Glutamatergic neuron (in vitro differentiated cells): Measurements from ENCODE around the gene MEGF9. TPM values are rescaled to one million over a fixed set of nuclear protein-coding genes. Genes with fewer than 3 reads are reported as not detected.
A peak's percentile ranks its signal among the peaks of the same experiment; 100 is the strongest.

ENCODE experiments used
- DNase-seq: peaks from one replicate; pipeline ENCODE4 v3.0.0; 2022
- H3K27ac Mint-ChIP-seq: one replicate; pipeline ENCODE4 v1.8.0; 2020; ENCODE audit warnings: mild to moderate bottlenecking, mixed read lengths, inconsistent platforms; ENCODE audit not compliant: unreplicated experiment
- H3K27me3 Mint-ChIP-seq: one replicate; pipeline ENCODE4 v1.8.0; 2020; ENCODE audit warnings: mild to moderate bottlenecking, moderate library complexity, mixed read lengths, inconsistent platforms; ENCODE audit not compliant: unreplicated experiment
- H3K36me3 Mint-ChIP-seq: one replicate; pipeline ENCODE4 v1.8.0; 2020; ENCODE audit warnings: mild to moderate bottlenecking, mixed read lengths, inconsistent platforms; ENCODE audit not compliant: unreplicated experiment
- H3K4me1 Mint-ChIP-seq: one replicate; pipeline ENCODE4 v1.8.0; 2020; ENCODE audit warnings: mild to moderate bottlenecking, low read depth, mixed read lengths, inconsistent platforms; ENCODE audit not compliant: unreplicated experiment
- H3K4me3 Mint-ChIP-seq: one replicate; pipeline ENCODE4 v1.8.0; 2020; ENCODE audit warnings: mild to moderate bottlenecking, mixed read lengths, inconsistent platforms; ENCODE audit not compliant: unreplicated experiment
- H3K9me3 Mint-ChIP-seq: one replicate; pipeline ENCODE4 v1.8.0; 2020; ENCODE audit warnings: mild to moderate bottlenecking, moderate library complexity, mixed read lengths, inconsistent platforms; ENCODE audit not compliant: unreplicated experiment
- total RNA-seq: library from RNA; stranded (reverse); fragmentation: NEBNext Ultra II Directional; extraction: Animal tissue kit (Norgen Biotek cat#: 25700); gene quantifications from one replicate; pipeline ENCODE4 v1.2.1, GENCODE V29; 2021; ENCODE audit not compliant: unreplicated experiment
- TF ChIP-seq, protein P1 (sequence below): fragments of 200-600 bp; sonication (generic); IDR thresholded peaks from one replicate; pipeline ENCODE4 v1.5.0; 2021; ENCODE audit not compliant: partially characterized antibody, unreplicated experiment

Gene MEGF9
- total RNA-seq, 1 donor from 2014 or later = 25.4 TPM

DNA sequence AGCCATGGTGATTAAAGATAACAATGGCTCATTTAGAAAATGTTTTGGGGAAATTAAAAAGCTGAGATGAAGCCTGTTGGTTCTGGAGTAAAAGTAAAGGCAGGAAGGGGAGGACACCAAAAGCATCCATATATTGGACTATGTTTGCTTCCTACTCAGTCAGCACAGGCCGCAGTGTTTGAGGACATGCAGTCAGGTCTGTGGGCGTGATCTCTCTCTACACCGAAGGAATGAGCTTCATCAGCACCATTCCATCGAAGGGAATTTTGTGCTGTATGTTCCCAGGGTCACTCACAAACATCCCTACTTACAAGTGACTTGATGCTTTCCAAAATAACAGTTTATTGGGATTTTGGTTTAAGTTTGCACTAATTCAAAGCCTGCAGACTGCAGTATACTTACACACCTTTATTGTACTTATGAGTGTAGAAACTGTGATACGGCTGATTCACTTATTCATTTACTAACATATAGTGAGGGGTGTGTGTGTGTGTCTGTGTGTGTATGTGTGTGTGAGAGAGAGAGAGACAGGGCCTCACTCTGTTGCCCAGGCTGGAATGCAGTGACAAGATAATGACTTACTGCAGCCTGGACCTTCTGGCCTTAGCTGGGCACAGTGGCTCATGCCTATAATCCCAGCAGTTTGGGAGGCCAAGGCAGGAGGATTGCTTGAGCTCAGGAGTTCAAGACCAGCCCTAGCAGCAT, 120.9 kb downstream of the MEGF9 start:
- Mint-ChIP-seq H3K36me3 (no peaks in the 10 kb centered on the region), H3K4me1 (no peaks in the 10 kb centered on the region), H3K9me3 (peaks cover 1% of the 10 kb centered on the region), H3K27me3 (no peaks in the 10 kb centered on the region), H3K27ac (no peak overlapping the region), H3K4me3 (no peak overlapping the region)
- DNase-seq = no peak
- TF ChIP-seq, protein P1, sequence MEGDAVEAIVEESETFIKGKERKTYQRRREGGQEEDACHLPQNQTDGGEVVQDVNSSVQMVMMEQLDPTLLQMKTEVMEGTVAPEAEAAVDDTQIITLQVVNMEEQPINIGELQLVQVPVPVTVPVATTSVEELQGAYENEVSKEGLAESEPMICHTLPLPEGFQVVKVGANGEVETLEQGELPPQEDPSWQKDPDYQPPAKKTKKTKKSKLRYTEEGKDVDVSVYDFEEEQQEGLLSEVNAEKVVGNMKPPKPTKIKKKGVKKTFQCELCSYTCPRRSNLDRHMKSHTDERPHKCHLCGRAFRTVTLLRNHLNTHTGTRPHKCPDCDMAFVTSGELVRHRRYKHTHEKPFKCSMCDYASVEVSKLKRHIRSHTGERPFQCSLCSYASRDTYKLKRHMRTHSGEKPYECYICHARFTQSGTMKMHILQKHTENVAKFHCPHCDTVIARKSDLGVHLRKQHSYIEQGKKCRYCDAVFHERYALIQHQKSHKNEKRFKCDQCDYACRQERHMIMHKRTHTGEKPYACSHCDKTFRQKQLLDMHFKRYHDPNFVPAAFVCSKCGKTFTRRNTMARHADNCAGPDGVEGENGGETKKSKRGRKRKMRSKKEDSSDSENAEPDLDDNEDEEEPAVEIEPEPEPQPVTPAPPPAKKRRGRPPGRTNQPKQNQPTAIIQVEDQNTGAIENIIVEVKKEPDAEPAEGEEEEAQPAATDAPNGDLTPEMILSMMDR = no peak

DNA sequence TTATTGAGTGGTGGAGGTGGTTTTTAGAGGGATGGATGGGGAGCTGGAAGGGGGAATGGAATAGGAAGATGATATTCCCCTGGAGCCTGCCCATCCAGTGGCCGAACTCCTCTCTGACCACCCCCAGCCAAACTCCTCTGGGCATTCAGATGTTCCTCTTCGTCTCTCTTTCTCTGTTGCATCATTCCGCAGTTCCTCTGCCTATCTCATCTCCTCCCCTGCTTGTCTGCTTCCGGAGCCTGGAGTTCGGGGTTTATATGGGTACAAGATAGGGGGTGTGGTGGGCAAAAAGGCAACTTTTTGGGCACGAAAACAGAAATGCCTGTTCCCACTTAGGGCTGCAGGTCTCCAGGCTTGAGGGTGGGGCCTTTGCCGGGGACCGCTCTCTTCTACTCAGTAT, 122.1 kb downstream of the MEGF9 start:
- TF ChIP-seq, protein P1 = no peak
- H3K36me3 Mint-ChIP-seq = no peaks in the 10 kb centered on the region
- H3K27me3 Mint-ChIP-seq = no peaks in the 10 kb centered on the region
- no peak overlapping the region for H3K27ac Mint-ChIP-seq
- no peaks in the 10 kb centered on the region for H3K4me1 Mint-ChIP-seq
- DNase-seq = no peak
- no peak overlapping the region for H3K4me3 Mint-ChIP-seq
- peaks cover 1% of the 10 kb centered on the region for H3K9me3 Mint-ChIP-seq

GRCh38 chr9:120587328-120587727, 126.9 kb downstream of the MEGF9 start:
- TF ChIP-seq, protein P1 = no peak
- Mint-ChIP-seq H3K4me3 (no peak overlapping the region), H3K27me3 (no peaks in the 10 kb centered on the region), H3K9me3 (no peaks in the 10 kb centered on the region), H3K4me1 (no peaks in the 10 kb centered on the region), H3K27ac (no peak overlapping the region), H3K36me3 (no peaks in the 10 kb centered on the region)
- DNase-seq = no peak

GRCh38 chr9:120583958-120584369, 130.3 kb downstream of the MEGF9 start:
- no peaks in the 10 kb centered on the region for H3K36me3 Mint-ChIP-seq
- TF ChIP-seq, protein P1 = no peak
- peaks cover under 1% of the 10 kb centered on the region for H3K4me1 Mint-ChIP-seq
- H3K9me3 Mint-ChIP-seq = no peaks in the 10 kb centered on the region
- H3K4me3 Mint-ChIP-seq = no peak overlapping the region
- no peak for DNase-seq
- H3K27me3 Mint-ChIP-seq = peaks cover 1% of the 10 kb centered on the region
- no peak overlapping the region for H3K27ac Mint-ChIP-seq

DNA sequence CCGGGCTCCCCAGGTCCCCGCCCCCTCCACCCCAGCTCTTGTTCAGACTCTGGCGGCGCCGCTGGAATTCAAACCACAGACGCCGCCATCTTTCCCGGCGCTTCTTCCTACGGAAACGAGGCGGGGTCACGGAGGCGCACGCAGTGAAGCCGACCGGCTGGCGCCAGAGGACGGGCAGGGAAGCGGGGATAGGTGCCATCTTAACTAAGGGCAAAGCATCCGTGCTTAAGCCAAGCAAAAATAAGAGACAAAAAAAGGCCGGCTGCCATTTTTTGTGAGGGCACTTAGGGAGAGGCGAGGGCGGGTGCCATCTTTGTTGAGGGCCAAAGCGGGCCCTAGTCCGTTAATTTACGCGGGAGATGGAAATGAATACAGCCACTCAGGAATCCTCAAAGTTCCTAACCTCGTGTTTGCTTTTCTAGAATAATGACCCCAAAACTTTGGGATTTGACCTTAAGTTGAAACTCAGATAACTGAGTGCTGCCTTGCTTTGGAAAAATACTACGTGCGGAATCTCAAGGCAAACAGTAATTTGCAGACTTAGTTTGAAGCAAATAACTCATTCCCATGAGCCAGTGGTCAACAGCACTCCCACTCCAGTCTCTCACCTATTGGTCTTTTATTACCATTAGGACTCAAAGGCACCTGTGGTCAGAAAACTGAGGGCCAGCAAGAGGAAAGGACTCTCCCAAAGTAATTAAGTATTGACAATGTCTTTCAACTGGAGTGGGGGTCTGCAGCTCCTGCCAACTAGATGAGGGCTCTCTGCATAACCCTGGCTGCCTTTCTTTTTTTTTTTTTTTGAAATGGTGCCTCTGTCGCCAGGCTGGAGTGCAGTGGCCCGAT, 134.0 kb downstream of the MEGF9 start, which contains the start of gene CDK5RAP2:
TSS of gene CDK5RAP2 (minus strand) at position 117 of the 846 bp plus-strand sequence. CDS start 189 bp downstream, outside the sequence.
- TF ChIP-seq, protein P1 = no peak
- DNase-seq = peak; percentile 93
- no peaks in the 10 kb centered on the region for H3K9me3 Mint-ChIP-seq

More for the DNA sequence above, 134.0 kb downstream of the MEGF9 start, which contains the start of gene CDK5RAP2:
- Mint-ChIP-seq H3K36me3 (no peaks in the 10 kb centered on the region), H3K27me3 (peaks cover 1% of the 10 kb centered on the region), H3K4me1 (peaks cover 2% of the 10 kb centered on the region), H3K27ac (peak within 1 kb of the TSS; percentile 85), H3K4me3 (peak within 1 kb of the TSS; percentile 95)
